Fibroblast of lung (primary cell): Measurements from ENCODE around the gene REEP2.

Experiments used
- EZH2 ChIP-seq: IDR thresholded peaks from 2 replicates; pipeline ENCODE4 v1.5.1; 2012; ENCODE audit warnings: low read length, control low read depth, mild to moderate bottlenecking; ENCODE audit errors: missing control alignments
- TF ChIP-seq, protein P1 (sequence below), 2 donors: IDR thresholded peaks in 1 of 2; conservative IDR thresholded peaks in 1 of 2; 1 replicate in 1 of 2; 2 replicates in 1 of 2; pipeline ENCODE4 v1.5.1; 2011 to 2012; ENCODE audit warnings: low read length in 2 of 2, control low read depth in 1 of 2, inconsistent platforms in 1 of 2, low read depth in 1 of 2, mild to moderate bottlenecking in 1 of 2

GRCh38 chr5:138448481-138449398 is 9.9 kb downstream of the REEP2 start:
- TF ChIP-seq, protein P1, sequence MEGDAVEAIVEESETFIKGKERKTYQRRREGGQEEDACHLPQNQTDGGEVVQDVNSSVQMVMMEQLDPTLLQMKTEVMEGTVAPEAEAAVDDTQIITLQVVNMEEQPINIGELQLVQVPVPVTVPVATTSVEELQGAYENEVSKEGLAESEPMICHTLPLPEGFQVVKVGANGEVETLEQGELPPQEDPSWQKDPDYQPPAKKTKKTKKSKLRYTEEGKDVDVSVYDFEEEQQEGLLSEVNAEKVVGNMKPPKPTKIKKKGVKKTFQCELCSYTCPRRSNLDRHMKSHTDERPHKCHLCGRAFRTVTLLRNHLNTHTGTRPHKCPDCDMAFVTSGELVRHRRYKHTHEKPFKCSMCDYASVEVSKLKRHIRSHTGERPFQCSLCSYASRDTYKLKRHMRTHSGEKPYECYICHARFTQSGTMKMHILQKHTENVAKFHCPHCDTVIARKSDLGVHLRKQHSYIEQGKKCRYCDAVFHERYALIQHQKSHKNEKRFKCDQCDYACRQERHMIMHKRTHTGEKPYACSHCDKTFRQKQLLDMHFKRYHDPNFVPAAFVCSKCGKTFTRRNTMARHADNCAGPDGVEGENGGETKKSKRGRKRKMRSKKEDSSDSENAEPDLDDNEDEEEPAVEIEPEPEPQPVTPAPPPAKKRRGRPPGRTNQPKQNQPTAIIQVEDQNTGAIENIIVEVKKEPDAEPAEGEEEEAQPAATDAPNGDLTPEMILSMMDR (conservative IDR thresholded peaks at IDR 0.05 in 1 of 2, IDR thresholded peaks at IDR 0.05 in 1 of 2; ENCODE audit: low read depth in 1 of 2, low read length in 2 of 2): no peak
- TF ChIP-seq EZH2: no peak
